ENCODE results near the gene ADGRG4.
"Not testable (repeated sequence)": the region's sequence is repeated elsewhere in the genome, so short reads cannot be mapped to it uniquely, and the experiment has no call there.

Gene ADGRG4

DNA sequence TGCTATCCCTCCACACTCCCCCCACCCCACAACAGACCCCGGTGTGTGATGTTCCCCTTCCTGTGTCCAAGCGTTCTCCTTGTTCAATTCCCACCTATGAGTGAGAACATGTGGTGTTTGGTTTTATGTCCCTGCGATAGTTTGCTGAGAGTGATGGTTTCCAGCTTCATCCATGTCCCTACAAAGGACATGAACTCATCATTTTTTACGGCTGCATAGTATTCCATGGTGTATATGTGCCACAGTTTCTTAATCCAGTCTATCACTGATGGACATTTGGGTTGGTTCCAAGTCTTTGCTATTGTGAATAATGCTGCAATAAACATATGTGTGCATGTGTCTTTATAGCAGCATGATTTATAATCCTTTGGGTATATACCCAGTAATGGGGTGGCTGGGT is at the start of gene ADGRG4:
Gene ADGRG4 (plus strand): TSS at position 243 of the 400 bp plus-strand sequence. CDS start 7,815 bp downstream, outside the sequence.
- DNase-seq (ENCODE audit: low spot score); in situ Hi-C loops (cut with MboI; ENCODE audit: low sequenced_read_pairs, unreplicated experiment): not testable (repeated sequence)

- in situ Hi-C loops (cut with MboI; ENCODE audit: low sequenced_read_pairs, unreplicated experiment): loop anchor here (25.0 kb wide), 1 partner anchor 214 kb away; no protein-coding TSS in a partner anchor
- DNase-seq (ENCODE audit: low spot score): peak; percentile 87
- no peak for TF ChIP-seq CTCF (IDR thresholded peaks at IDR 0.05; ENCODE audit: borderline replicate concordance, control extremely low read depth, extremely low read depth, insufficient read depth, missing control alignments)
Measured at GRCh38 chrX:136251041-136251991, 49.4 kb upstream of the ADGRG4 start, which contains the start of gene MAP7D3. MAP7D3 (minus strand) TSS chrX:136251400; CDS start chrX:136251358, 42 bp downstream.

- no peak for TF ChIP-seq CTCF (IDR thresholded peaks at IDR 0.05; ENCODE audit: borderline replicate concordance, control extremely low read depth, extremely low read depth, insufficient read depth, missing control alignments)
- in situ Hi-C loops (cut with MboI; ENCODE audit: low sequenced_read_pairs, unreplicated experiment): loop anchor here (25.0 kb wide), 1 partner anchor 218 kb away; no protein-coding TSS in a partner anchor
- no peak for DNase-seq (ENCODE audit: low spot score)
Measured at GRCh38 chrX:136255541-136255940, 45.2 kb upstream of the ADGRG4 start.

DNA sequence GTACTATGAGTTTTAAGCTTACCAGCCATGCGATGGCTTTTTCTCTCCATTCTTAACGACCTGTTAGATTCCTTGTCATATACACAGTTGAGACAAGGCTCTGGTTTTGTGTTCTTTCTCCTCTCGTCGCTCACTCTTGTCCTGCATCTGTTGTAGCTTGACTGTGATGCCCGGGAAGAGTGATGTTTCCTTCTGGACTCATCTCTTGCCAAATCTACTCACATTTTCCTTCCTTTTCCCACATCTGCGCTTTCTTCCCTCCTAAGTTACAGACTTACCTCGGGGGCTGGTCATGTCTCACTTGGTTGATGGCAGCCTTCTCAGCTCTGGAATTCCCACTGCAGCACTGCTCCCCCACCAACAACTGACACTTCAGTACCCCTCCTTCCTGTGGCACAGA is 44.7 kb upstream of the ADGRG4 start:
- DNase-seq (ENCODE audit: low spot score): no peak
- TF ChIP-seq CTCF (IDR thresholded peaks at IDR 0.05; ENCODE audit: borderline replicate concordance, control extremely low read depth, extremely low read depth, insufficient read depth, missing control alignments): no peak
- in situ Hi-C loops (cut with MboI; ENCODE audit: low sequenced_read_pairs, unreplicated experiment): loop anchor here (25.0 kb wide), 1 partner anchor 219 kb away; no protein-coding TSS in a partner anchor

GRCh38 chrX:136258951-136259350 is 41.8 kb upstream of the ADGRG4 start:
- in situ Hi-C loops (cut with MboI; ENCODE audit: low sequenced_read_pairs, unreplicated experiment): loop anchor here (25.0 kb wide), 1 partner anchor 222 kb away; no protein-coding TSS in a partner anchor
- TF ChIP-seq CTCF (IDR thresholded peaks at IDR 0.05; ENCODE audit: borderline replicate concordance, control extremely low read depth, extremely low read depth, insufficient read depth, missing control alignments): no peak
- DNase-seq (ENCODE audit: low spot score): no peak

DNA sequence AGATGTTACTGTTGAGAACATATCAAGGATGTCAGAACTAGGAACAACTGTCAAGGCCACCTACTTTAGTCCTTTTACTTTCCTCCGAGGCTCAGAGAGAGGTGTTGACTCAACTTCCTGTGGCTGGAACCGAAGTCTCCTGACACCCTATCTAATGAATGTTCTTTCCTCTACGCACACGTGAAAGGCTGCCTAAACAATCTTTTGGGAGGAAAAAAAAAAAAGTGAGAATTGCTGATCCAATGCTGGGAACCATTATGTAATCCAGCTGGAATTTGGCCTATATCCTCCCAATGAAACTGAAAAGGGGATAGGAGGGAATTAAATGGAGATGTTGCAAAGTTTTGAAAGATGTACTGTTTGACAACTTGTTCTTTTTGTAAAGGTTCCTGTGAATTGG is 41.2 kb upstream of the ADGRG4 start:
- TF ChIP-seq CTCF (IDR thresholded peaks at IDR 0.05; ENCODE audit: borderline replicate concordance, control extremely low read depth, extremely low read depth, insufficient read depth, missing control alignments): no peak
- in situ Hi-C loops (cut with MboI; ENCODE audit: low sequenced_read_pairs, unreplicated experiment): loop anchor here (25.0 kb wide), 1 partner anchor 222 kb away; no protein-coding TSS in a partner anchor
- DNase-seq (ENCODE audit: low spot score): no peak

DNA sequence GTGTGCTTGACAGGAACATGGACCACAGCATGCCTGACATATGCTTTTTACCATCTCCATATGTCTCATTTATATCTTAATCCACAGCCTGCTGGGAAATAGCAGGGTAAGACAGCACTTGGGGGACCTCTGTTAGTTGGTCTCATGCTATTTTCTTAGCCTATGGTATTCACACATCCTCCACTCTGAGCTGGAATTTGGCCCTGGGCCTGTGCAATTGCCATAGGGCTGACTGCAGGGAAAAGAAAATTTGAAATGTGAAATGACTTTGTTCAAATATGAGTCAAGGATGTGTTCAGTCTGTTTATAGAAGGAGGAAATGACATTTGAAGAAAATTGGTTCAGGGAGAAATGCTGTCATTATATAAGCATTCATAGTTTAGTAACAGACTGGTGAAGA is 40.0 kb upstream of the ADGRG4 start:
- DNase-seq (ENCODE audit: low spot score): no peak
- in situ Hi-C loops (cut with MboI; ENCODE audit: low sequenced_read_pairs, unreplicated experiment): loop anchor here (25.0 kb wide), 1 partner anchor 223 kb away; no protein-coding TSS in a partner anchor
- no peak for TF ChIP-seq CTCF (IDR thresholded peaks at IDR 0.05; ENCODE audit: borderline replicate concordance, control extremely low read depth, extremely low read depth, insufficient read depth, missing control alignments)

Measured in GM13976 (cell line).